OCI-M2 (cell line): Measurements from ENCODE around the gene AKTIP.
"Not testable (repeated sequence)": the region's sequence is repeated elsewhere in the genome, so short reads cannot be mapped to it uniquely, and the experiment has no call there.

Source experiments
- DNase-seq: peaks from one replicate; lab custom pipeline; 2025; ENCODE audit not compliant: unreplicated experiment; lab: John Stamatoyannopoulos, UW

The AKTIP gene

GRCh38 chr16:53515811-53516210 is 12.8 kb upstream of the AKTIP start:
- DNase-seq: no peak

GRCh38 chr16:53515259-53515658 is 12.2 kb upstream of the AKTIP start:
- no peak for DNase-seq

- not testable (repeated sequence) for DNase-seq
Observed at GRCh38 chr16:53512795-53513194, 9.8 kb upstream of the AKTIP start.

GRCh38 chr16:53511403-53512280 is 8.6 kb upstream of the AKTIP start:
- DNase-seq: no peak

GRCh38 chr16:53511084-53511402 is 8.0 kb upstream of the AKTIP start:
- DNase-seq: no peak

- no peak for DNase-seq
Observed at GRCh38 chr16:53510704-53511070, 7.7 kb upstream of the AKTIP start.

- no peak for DNase-seq
Observed at GRCh38 chr16:53509906-53510703, 7.1 kb upstream of the AKTIP start.

- no peak for DNase-seq
Observed at GRCh38 chr16:53507464-53508179, 4.6 kb upstream of the AKTIP start.

GRCh38 chr16:53506254-53506653 is 3.2 kb upstream of the AKTIP start:
- no peak for DNase-seq

- DNase-seq: no peak
Observed at GRCh38 chr16:53504665-53505064, 1.7 kb upstream of the AKTIP start.

- DNase-seq: no peak
Observed at GRCh38 chr16:53503991-53504663, 1.1 kb upstream of the AKTIP start.

GRCh38 chr16:53503270-53503923 is 388 bp upstream of the AKTIP start:
- peak; percentile 80 for DNase-seq

GRCh38 chr16:53501216-53501859 is 1.7 kb downstream of the AKTIP start:
- DNase-seq: no peak

GRCh38 chr16:53498984-53499383 is 4.0 kb downstream of the AKTIP start:
- no peak for DNase-seq

GRCh38 chr16:53495325-53495724 is 7.7 kb downstream of the AKTIP start:
- no peak for DNase-seq

- no peak for DNase-seq
Observed at GRCh38 chr16:53494636-53495035, 8.4 kb downstream of the AKTIP start.

GRCh38 chr16:53492503-53492902 is 10.5 kb downstream of the AKTIP start:
- no peak for DNase-seq

GRCh38 chr16:53489755-53490154 is 13.3 kb downstream of the AKTIP start:
- DNase-seq: no peak

- no peak for DNase-seq
Observed at GRCh38 chr16:53486230-53486629, 16.8 kb downstream of the AKTIP start.

- DNase-seq: no peak
Observed at GRCh38 chr16:53484542-53484941, 18.5 kb downstream of the AKTIP start.
